Body of pancreas (tissue), 4 donors: ENCODE results near the gene MFSD12. TPM values are rescaled to one million over a fixed set of nuclear protein-coding genes. Genes with fewer than 3 reads are reported as not detected.

Source experiments
- ATAC-seq: fragments of 150-250 bp; one replicate; pipeline ENCODE4 v1.9.1; 2016
- DNase-seq, 4 donors: peaks; one replicate each; pipeline ENCODE4 v3.0.0-alpha.2; 2019
- H3K27ac ChIP-seq, 4 donors: fragments of 200-600 bp; sonication (generic); 1 replicate in 3 of 4; 2 replicates in 1 of 4; pipeline versions ENCODE4 v1.5.1 to v1.6.1; 2016 to 2019; ENCODE audit warnings: mild to moderate bottlenecking in 1 of 4, mixed read lengths in 1 of 4, moderate library complexity in 1 of 4
- H3K27me3 ChIP-seq, 2 donors: fragments of 200-600 bp; sonication (generic); one replicate each; pipeline ENCODE4 v1.6.0; 2016; ENCODE audit warnings: mild to moderate bottlenecking in 1 of 2
- H3K36me3 ChIP-seq, 2 donors: fragments of 200-600 bp; sonication (generic); replicated peaks in 1 of 2; 2 replicates each; pipeline ENCODE4 v1.5.1; 2016; ENCODE audit warnings: low read depth in 2 of 2; ENCODE audit not compliant: insufficient read depth in 1 of 2
- H3K4me1 ChIP-seq: fragments of 200-600 bp; sonication (generic); one replicate; pipeline ENCODE4 v1.6.0; 2016
- H3K4me3 ChIP-seq, 2 donors: fragments of 200-600 bp; sonication (generic); 1 replicate in 1 of 2; 2 replicates in 1 of 2; pipeline ENCODE4 v1.5.1; 2016 to 2019
- H3K9me3 ChIP-seq, 3 donors: fragments of 200-600 bp; sonication (generic); 1 replicate in 2 of 3; 2 replicates in 1 of 3; pipeline ENCODE4 v1.5.1; 2016
- POLR2A ChIP-seq, 3 donors: fragments of 450-650 bp; IDR thresholded peaks; one replicate each; pipeline ENCODE4 v1.6.1; 2016; ENCODE audit warnings: antibody characterized with exemption in 3 of 3, mild to moderate bottlenecking in 2 of 3
- WGBS, 2 donors: methylation state at CpG; one replicate each; pipeline ENCODE4 v1.1.5; 2017; 5-methylcytosine and 5-hydroxymethylcytosine counted together
- intact Hi-C: fragments of 100-400 bp; cut with DNase I; formaldehyde crosslinking; loops from one replicate; pipeline ENCODE4 v1.15.1; 2023
- total RNA-seq, 2 donors: library from RNA; depleted of rRNA; stranded (reverse); fragments of >200 nt; gene quantifications; one replicate each; pipeline ENCODE4 v1.1.0, GENCODE V29; 2016
- TF ChIP-seq, protein P1 (sequence below), 7 experiments: fragments of 450-650 bp in 4 of 7; fragments of 200-600 bp in 3 of 7; sonication (generic) in 3 of 7; IDR thresholded peaks; one replicate each; pipeline ENCODE4 v1.5.1; 2016 to 2019; ENCODE audit warnings: antibody characterized with exemption in 7 of 7

The MFSD12 gene
- total RNA-seq, 2 donors from 2014 or later, result 64.3 to 78.8 TPM

DNA sequence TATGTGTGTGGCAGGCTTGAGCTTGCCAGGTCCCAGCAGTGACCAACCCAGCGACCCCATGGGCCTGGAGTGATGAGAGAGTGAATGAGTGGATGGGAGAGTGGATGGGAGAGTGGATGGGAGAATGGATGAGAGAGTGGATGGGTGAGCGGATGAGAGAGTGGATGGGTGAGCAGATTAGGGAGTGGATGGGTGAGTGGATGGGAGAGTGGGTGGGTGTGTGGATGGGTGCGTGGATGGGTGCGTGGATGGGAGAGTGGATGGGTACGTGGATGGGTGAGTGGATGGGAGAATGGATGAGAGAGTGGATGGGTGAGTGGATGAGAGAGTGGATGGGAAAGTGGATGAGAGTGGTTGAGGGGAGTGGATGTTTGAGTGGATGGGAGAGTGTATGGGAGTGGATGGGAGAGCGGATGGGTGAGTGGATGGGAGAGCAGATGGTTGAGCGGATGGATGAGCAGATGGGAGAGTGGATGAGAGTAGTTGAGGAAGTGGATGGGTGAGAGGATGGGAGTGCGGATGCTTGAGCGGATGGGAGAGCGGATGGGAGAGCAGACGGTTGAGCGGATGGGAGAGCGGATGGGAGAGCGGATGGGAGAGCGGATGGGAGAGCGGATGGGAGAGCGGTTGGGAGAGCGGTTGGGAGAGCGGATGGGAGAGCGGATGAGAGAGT, 28.7 kb downstream of the MFSD12 start:
- peaks cover 0 to 19% of the 10 kb centered on the region in 2 donors for H3K36me3 ChIP-seq
- no peak overlapping the region for H3K27ac ChIP-seq
- no peaks in the 10 kb centered on the region for H3K27me3 ChIP-seq
- no peaks in the 10 kb centered on the region for H3K9me3 ChIP-seq
- no peak for DNase-seq
- H3K4me1 ChIP-seq, result no peaks in the 10 kb centered on the region
- no peak for ATAC-seq
- 94 to 97% methylated on average over 20 of the region's 20 CpGs for WGBS, 2 donors
- intact Hi-C loops, result no loop called here
- no peak for TF ChIP-seq POLR2A (IDR thresholded peaks at IDR 0.05)
- TF ChIP-seq, protein P1, sequence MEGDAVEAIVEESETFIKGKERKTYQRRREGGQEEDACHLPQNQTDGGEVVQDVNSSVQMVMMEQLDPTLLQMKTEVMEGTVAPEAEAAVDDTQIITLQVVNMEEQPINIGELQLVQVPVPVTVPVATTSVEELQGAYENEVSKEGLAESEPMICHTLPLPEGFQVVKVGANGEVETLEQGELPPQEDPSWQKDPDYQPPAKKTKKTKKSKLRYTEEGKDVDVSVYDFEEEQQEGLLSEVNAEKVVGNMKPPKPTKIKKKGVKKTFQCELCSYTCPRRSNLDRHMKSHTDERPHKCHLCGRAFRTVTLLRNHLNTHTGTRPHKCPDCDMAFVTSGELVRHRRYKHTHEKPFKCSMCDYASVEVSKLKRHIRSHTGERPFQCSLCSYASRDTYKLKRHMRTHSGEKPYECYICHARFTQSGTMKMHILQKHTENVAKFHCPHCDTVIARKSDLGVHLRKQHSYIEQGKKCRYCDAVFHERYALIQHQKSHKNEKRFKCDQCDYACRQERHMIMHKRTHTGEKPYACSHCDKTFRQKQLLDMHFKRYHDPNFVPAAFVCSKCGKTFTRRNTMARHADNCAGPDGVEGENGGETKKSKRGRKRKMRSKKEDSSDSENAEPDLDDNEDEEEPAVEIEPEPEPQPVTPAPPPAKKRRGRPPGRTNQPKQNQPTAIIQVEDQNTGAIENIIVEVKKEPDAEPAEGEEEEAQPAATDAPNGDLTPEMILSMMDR (IDR thresholded peaks at IDR 0.05), result no peak
- H3K4me3 ChIP-seq, result no peak overlapping the region

DNA sequence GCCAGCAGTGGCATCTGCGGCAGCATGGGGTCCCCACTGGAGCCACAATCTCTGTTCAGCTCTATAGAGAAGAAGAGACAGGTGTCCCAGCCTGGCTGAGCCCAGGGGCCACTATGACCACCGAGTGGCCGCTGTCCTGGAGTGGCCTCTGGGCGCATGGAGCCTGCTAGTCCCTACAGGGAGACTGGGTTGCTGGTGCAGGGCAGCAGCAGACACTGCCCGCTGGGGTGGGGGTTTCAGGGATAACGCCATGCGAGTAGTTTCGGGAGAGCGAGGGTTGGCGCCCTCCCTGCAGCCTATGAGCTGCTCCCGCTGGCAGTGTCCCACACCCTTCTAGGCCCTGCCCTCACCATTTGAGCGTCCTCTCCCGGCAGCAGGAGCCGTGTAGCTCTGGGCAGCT, 29.3 kb downstream of the MFSD12 start:
- no peaks in the 10 kb centered on the region for H3K9me3 ChIP-seq
- no peak overlapping the region for H3K27ac ChIP-seq
- DNase-seq (no peak), ATAC-seq (no peak)
- no peak for TF ChIP-seq POLR2A (IDR thresholded peaks at IDR 0.05)
- TF ChIP-seq, protein P1 (IDR thresholded peaks at IDR 0.05), result no peak
- 98% methylated on average over 13 of the region's 14 CpGs; no CpG with 5 or more reads in 1 of the 2 donors for WGBS, 2 donors
- H3K4me1 ChIP-seq, result no peaks in the 10 kb centered on the region
- peaks cover 0 to 16% of the 10 kb centered on the region in 2 donors for H3K36me3 ChIP-seq
- no peak overlapping the region for H3K4me3 ChIP-seq
- intact Hi-C loops, result no loop called here
- no peaks in the 10 kb centered on the region for H3K27me3 ChIP-seq

DNA sequence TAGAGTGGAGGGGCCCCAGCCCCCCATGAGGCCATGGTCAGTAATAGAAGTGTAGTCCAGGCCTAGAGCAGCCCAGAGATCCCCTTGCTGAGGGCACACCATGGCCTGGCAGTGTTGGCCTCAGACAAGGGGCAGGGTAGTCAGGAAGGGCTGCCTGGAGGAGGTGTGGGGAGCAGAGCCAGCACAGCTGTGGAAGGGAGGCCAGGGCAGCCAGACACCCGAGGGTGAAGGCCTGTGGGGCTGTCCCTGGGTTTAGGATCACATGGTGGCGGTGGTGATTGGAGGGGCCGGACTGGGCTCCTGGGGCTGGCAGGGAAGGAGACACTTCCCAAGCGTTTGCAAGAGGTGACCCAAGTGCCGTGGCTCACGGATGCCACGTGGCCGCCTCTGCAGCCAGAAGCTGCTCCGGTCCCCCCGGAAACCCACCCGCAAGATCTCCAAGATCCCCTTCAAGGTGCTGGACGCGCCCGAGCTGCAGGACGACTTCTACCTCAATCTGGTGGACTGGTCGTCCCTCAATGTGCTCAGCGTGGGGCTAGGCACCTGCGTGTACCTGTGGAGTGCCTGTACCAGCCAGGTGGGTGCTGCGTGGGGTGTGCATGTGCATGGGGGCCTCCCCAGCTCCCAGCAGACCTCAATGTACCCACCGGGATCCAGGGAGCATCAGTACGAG, 30.0 kb downstream of the MFSD12 start:
- Histone ChIP-seq H3K27me3 (no peaks in the 10 kb centered on the region), H3K4me3 (no peak overlapping the region), H3K4me1 (no peaks in the 10 kb centered on the region), H3K27ac (no peak overlapping the region), H3K9me3 (no peaks in the 10 kb centered on the region), H3K36me3 (peaks cover 0 to 14% of the 10 kb centered on the region in 2 donors)
- DNase-seq (no peak), ATAC-seq (no peak)
- TF ChIP-seq POLR2A (IDR thresholded peaks at IDR 0.05), result no peak
- TF ChIP-seq, protein P1 (IDR thresholded peaks at IDR 0.05), result no peak
- intact Hi-C loops, result no loop called here
- WGBS, 2 donors, result 94 to 96% methylated on average over 9 to 20 of the region's 21 CpGs

DNA sequence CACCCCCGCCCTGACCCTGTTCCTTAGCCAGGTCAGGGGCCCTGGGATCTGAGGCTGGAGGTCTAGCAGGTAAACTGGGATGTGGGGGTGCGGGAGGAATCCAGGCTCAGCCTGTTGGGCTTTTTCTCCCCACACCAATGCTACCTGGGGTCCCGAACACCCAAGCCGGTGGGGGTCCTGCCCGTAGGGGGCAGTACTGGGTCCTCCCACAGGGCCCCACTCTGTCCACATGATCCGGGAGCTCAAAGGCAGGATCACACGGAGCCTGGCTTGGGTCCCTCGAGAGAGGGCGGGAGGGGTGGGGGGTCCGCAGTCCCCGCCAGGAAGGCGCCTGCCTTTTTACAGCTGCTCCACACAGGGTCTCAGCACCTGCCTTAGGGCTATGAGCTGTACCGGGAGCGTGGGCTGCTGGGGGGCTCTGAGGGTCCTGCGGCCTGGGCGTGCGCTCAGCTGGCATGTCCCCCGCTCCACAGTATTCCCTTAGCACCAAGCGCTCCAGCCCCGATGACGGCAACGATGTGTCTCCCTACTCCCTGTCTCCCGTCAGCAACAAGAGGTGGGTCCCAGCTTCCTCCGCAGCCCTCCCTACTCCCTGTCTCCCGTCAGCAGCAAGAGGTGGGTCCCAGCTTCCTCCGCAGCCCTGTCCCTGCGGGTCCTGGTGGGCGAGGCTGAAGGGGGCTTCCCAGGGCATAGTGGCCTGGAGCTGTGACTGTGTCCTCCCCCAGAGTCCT, 30.7 kb downstream of the MFSD12 start:
- no peaks in the 10 kb centered on the region for H3K4me1 ChIP-seq
- 90 to 99% methylated on average over 12 to 21 of the region's 28 CpGs for WGBS, 2 donors
- DNase-seq (no peak), ATAC-seq (no peak)
- intact Hi-C loops, result no loop called here
- no peak overlapping the region for H3K27ac ChIP-seq
- H3K4me3 ChIP-seq, result no peak overlapping the region
- H3K9me3 ChIP-seq, result no peaks in the 10 kb centered on the region
- H3K27me3 ChIP-seq, result no peaks in the 10 kb centered on the region
- H3K36me3 ChIP-seq, result peaks cover 0 to 13% of the 10 kb centered on the region in 2 donors
- TF ChIP-seq, protein P1 (IDR thresholded peaks at IDR 0.05), result no peak
- TF ChIP-seq POLR2A (IDR thresholded peaks at IDR 0.05), result no peak
